SK-N-DZ (cell line): Measurements from ENCODE around the gene JPH3.
A peak's percentile ranks its signal among the peaks of the same experiment; 100 is the strongest.

Source experiments
- DNase-seq: peaks from one replicate; pipeline ENCODE4 v3.0.0-alpha.2; 2015; ENCODE audit warnings: low spot score

The JPH3 gene

DNA sequence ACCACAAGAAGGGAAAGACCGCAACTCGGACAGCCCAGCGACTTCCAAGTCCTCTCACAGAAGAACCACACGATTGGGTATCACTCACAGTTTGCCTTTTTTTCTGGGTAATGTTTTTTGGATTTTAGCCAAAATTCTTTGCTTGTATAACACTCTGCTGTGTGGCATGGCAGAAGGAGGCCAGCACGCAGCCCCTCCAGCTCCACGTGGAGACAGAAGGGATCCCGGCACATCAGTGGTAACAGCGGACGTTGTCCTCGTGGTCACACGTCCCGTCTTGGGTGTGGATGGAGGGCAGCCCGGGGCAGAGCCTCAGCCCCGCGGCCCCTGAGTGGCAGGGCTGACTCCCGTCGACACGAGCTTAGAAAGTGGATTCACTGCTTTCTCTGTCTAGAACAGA lies 94.4 kb downstream of the JPH3 start:
- DNase-seq, result no peak

DNA sequence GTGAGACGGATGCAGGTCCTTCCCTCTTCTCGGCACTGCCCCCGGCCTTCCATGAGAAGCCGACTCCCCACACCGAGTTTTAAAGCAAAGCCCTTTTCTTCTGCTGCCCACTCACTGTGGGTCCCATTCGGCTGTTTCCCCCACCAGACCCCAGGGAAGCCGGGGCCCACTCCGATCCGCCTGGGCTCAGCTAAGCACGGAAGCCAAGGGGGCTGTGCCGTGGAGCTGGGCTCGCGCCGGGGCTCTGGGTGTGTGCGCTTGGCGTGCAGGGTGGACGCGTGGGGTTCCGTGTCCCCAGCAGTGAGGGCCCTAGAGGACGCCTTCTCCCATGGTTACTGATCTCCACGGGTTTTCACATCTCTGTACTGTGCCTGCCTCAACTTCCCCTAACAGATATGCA lies 94.9 kb downstream of the JPH3 start:
- DNase-seq, result no peak

DNA sequence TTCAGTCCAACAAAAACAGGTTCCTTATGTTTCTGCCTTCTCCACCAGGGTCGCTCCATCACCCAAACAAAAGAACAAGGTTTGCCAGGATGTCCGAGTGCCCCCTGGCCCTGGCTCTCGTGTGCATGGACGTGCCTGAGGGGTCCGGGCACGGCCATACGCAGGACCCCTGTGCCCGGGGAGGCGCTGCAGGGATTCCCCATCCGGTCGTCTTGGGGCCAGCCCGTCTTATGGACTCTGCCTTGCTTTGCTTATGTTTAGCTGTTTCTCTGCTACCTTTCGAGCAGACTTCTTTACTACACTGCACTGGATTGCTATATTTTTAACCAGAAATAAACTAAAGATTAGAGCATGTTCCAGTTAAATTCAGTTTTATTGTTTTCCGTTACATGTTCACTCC lies 95.5 kb downstream of the JPH3 start:
- no peak for DNase-seq

DNA sequence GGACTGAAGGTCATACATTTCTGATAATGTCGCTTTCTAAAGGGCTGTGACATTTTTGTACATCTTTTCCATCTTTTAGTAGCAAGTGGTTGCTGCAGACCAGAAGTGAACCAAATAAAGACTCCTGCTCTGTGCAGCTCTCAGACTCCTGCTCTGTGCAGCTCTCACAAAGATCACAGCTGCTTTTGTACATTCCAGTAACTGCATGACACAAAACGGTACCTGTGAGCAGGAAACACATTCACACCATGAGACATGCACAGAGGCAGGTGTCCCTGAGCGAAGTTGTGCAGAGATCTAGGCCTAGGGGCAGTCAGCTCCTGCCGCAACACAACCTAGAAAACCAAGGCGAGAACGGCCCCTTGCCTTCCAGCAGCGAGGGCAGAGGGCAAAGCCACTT lies 95.9 kb downstream of the JPH3 start:
- DNase-seq, result no peak

DNA sequence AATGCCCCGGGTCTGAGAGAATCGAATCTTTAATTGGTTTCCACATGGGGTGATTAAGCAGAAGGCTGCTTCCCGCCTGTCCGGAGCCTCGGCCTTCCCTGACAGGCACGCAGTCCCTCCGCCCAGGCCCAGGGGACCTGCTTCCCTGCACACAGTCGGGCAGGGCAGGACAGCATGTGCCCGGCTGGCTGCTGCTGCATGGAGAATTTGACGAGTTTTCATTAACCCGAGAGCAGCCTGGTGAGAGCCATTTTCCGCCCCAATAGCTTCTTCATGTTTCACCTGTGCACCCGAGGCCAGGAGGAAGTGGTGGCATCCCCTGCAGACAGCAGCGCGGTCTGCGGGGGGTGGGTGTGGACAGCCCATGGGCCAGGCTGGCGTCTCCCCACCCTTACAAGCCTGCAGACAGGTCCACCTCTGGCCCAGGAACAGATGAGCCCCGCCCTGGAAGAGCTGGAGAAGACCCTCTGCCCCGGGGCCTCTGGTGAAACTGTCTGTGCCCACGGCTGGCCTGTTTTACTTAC lies 96.4 kb downstream of the JPH3 start:
- no peak for DNase-seq

DNA sequence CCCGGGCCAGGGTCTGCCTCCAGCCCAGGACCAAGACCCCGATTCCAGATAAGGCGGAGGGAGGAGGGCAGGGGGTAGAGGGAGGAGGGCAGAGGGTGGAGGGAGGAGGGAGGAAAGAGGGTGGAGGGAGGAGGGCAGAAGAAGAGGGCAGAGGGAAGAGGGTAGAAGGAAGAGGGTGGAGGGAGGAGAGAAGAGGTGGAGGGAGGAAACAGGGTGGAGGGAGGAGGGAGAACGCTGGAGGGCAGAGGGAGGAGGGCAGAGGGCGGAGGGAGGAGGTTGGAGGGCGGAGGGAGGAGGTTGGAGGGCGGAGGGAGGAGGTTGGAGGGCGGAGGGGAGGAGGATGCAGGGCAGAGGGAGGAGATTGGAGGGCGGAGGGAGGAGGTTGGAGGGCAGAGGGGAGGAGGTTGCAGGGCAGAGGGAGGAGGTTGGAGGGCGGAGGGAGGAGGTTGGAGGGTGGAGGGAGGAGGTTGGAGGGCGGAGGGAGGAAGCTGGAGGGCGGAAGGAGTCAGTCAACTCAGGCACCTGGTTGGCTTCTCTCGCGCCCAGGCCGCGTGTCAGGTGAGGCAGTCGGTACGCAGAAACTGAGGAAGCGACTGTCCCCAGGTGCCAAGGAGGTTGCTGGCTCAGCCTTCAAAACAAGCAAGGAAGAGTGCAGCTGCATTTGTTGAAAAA lies 98.2 kb downstream of the JPH3 start:
- no peak for DNase-seq

DNA sequence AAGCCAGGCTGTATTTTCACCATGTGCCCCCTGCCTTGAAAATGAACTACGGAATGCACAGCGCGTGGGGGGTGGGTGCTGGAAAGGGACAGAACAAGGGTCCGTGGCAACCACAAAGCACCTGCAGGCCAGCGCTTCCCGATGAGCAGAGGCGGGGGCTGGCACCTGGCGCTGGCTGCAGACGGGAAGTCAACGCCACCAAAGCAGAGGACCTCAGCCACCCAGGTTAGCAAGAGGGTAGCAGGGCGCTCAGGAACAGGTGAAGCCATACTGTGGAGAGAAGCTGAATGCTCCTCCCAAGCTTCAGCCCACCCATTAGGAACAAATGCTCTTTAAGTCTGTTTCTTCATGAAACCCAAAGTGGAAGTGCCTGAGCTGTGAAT lies 98.8 kb downstream of the JPH3 start:
- DNase-seq, result no peak

DNA sequence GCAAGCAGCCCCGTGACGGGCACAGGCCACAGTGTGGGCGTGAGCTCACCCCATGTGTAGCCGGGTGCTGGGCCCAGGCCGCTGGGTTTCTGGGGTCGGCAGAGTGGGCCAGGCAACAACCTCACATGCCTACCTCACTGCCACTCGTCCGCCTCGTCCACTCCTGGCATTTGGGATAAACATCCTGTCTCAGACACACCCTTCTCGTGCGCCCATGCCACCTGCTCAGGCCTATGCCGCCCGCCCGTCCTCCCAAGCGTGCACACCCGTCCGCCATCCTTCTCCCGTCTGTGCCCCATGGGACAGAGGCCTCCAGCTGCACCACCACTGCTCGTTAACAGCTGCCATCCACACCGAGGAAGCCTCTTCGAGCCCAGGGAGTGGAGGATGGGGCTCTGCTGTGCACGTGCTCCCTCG lies 99.2 kb downstream of the JPH3 start:
- DNase-seq, result no peak

DNA sequence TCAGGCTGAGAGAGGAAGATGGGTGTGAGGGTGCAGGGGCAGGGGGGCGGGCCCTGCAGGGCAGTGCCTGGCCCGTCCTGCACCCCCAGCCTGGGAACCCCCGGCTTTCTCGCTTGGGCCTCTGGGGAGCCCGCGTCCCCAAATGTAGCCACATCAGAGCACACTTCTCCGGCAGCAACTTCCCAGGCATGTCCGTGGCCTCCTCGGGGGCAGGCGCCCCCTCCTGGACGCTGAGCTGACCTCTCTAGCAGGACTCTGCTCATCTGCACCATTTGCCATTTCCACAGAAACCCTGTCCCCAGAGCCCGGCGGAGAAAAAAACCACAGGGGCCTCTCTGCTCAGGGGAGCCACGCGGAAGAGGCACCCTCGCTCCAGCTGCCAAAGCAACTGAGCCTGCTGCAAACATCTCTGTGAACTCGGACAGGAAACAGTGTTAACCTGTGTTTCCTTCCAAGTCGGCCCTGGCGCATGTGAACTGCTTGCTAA lies 100.1 kb downstream of the JPH3 start:
- no peak for DNase-seq

DNA sequence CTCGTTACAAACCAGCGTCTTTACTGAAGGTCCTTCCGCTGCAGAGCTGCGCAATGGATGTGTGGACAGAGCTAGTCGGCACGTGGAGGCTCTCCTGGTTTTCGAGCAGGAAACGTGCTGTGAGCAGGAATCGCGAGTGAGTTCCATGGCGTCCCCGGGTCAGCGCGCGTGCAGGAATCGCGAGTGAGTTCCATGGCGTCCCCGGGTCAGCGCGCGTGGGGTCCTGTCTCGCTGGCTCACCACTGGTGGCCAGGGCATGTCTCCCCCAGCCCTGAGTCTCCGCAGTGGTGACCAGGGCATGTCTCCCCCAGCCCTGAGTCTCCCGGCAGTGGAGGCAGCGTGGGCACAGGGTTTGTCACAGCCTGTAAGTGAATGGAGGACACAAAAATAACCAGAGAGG lies 100.8 kb downstream of the JPH3 start:
- DNase-seq, result no peak

DNA sequence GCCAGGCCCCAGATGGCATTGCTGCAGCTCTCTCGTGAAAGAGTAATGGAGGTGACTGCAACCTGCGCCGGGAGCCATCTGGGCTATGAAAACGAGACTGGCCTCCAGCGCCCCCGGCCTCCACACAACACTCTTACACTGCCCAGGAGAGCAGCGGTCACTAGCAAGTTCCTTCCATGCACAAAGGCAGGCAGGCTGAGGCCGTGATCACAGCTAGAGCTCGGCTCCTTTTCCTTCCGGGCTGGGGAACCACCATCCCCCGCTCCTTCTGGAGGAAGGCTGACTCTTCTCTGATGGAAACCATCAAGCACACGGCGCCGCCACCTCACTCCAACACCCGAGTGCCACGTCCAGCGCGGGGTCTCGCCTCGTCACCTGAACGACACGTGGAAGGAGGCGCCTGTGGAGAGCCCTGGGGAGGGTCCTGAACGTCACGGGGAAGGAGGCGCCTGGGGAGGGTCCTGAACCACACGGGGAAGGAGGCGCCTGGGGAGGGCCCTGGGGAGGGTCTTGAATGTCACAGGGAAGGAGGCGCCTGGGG lies 101.6 kb downstream of the JPH3 start:
- DNase-seq, result no peak

DNA sequence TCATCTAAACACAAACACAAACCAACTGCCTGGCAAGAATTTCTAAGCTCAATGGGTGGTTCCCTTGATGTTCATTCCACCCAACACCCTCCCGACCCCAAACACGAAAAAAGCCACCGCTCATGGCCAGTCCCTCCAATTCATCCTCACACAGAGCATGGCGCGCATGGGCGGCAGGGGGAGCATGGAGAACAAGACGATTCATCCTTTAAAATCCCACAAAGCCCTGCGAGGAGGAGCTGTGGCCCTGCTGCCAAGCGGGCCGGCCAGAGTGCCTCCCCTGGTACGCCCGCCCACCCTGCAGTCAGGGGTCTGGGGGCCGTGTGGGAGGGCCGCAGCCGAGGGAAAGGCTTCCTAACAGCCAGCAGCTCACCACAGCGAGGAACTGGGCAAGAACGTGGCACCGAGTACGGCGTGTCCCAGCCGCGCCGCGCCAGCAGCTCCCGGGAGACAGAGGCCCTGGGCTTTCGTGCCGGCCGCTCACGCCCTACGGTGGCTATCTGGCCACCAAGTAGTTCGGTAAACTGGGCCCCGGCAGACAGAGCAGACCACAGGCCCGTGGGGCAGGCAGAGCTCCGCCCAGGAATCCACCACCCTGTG lies 102.5 kb downstream of the JPH3 start:
- no peak for DNase-seq

DNA sequence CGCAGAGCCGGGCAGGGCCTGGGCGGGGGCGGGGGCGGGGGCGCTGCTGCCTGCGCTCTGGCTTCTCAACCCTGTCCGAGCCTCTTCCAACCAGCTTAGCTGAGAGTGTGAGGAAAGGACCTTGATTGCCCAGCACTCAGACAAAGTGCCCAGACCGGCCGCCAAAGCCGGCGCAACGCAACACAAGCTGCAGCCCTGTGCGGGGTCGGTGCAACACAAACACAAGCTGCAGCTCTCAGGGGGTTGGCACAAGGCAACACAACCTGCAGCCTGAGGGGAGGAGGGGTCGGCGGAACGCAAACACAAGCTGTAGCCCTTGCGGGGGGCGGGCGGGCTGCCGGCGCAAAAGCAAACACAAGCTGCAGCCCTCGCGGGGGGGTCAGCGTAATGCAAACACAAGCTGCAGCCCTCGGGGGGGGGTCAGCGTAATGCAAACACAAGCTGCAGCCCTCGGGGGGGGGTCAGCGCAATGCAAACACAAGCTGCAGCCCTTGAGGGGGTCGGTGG lies 103.5 kb downstream of the JPH3 start:
- DNase-seq, result no peak

DNA sequence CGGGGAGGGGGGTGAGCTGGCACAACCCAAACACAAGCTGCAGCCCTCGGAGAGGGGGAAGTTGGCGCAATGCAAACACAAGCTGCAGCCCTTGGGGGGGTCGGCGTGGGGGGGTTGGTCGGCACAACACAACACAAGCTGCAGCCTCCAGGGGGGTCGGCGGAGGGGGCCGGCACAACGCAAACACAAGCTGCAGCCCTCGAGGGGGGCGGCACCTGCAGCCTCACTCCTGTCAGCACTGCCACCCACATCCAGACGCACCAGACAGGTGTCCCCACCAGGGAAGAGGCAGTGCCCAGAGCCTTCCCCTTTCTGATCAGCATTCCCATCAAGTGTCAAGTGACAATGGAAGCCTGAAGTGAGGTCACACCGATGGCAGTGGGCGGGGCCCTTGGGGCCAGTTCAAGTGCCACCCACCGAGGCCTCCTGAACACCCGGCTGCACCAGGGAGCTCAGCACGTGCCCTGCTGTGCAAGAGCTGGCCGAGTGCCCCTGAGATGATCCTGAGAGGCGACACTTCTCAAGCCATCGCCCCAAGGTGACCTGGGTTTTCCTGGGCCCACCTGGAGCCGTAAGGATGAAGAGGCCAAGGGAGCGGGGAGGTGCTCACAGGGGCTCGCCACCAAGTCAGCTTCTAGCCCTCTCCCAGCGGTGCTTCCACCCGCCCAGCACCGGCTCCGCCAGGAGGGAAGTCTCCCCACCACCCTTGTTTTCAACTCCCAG lies 104.1 kb downstream of the JPH3 start:
- DNase-seq, result no peak

DNA sequence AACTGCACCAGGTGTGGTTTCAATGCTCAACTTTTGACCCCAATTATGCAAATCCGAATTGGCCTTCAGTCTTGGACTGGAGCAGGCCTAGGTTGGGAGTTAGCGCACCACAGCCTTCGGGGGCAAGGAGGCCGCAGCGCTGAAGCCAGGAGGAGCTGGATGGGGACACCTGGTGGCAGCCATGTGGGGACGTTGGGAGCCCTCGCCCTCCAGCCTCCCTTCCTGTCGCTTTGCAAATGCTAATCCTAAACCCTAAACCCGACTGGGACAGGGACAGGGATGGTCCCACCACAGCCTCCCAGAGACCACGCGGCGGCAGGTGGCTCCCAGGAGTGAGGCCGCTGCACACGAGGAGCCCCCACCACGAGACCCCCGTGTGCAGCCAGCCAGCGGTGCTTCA lies 104.8 kb downstream of the JPH3 start:
- DNase-seq, result no peak

DNA sequence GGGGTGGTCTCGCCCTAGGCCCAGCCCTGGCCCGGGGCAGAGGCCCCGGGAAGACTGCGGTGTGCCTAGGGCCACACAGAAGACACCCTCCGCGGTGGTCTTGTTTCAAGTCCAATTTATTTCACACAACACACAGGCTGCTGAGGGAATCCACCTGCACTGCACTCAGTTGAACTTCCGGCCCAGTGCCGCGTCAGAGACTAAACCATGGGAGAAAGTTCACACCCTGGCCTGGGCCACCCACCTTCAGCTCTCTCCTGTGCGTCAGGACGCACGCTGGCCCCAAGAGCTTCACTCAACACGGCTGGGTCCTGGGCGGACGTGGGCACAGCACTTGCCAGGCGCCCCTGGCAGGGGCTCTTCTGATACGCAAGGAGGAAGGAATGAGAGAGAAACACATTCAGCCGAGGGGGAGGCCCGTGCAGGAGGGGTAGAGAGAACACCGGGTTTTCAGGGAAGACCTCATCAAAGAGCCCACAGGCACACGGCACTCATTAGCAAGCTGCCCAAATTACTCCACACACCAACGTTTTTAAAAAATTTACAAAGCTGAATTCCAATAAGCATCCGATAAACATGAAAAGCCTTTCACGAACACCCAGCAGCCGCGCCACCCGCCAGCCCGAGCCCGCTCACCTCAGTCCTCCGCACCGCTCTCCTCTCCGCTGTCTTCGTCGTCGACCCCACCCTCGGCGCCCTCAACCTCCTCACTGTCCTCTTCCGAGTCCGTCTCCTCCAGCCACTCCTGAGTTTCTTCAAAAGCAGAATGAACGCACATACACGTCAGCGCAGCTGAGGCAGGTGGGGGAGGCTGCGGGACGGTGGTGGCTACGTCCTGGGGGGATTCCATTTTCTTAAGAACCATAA lies 105.6 kb downstream of the JPH3 start:
- DNase-seq, result no peak

DNA sequence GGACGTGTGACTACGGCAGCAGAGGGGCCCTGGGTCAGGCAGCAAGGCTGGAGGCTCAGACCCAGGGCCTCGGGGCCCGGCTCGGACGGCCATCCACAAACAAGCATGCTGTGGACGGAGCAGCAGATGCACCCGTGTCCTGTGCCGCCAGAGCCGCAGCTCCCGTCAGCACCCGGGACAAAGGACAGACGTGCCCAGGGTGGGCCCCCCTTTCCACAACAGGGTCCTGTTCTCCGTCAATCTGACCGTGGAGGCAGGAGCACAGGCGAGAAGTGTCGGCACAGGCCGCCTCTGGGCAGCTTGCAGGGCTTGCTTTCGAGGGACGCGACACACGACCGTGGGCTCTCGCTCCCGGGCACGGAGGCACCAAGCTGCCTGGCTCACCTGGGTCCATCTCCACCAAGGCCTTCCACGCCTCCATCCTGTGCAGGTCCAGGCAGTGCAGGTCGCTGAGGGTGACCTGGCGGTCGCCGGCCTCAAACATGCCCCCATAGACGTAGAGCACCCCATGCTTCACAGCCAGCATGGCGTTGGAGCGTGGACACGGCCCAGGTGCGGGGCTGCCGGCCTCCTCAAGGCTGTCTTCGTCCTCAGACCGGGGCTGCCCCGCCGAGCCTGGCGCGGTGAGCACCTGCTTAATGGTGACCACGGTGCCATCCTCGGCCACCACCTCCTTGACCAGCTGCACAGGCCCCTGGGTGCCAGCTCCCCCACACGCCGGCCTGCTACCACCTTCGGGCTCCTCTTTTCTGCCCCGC lies 106.8 kb downstream of the JPH3 start:
- peak; percentile 40 for DNase-seq

DNA sequence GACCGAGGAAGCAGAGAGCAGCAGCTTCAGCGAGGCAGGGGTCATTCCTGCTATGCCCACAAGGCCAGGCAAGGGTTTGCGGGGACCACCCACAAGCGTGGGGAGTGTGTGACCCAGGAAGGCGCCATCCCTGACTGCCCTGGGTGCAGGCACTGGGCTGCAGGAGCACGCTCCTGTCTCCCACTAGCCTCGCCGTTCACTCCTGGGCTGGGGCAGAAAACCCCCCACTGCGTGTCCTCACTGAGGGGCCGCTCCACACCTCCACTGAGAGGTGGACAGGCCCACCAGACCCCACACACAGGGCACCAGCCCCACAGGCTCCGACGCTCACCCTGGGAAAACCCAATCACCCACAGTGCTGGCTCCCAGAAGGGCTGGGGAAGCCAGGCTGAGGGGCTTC lies 107.4 kb downstream of the JPH3 start:
- no peak for DNase-seq

DNA sequence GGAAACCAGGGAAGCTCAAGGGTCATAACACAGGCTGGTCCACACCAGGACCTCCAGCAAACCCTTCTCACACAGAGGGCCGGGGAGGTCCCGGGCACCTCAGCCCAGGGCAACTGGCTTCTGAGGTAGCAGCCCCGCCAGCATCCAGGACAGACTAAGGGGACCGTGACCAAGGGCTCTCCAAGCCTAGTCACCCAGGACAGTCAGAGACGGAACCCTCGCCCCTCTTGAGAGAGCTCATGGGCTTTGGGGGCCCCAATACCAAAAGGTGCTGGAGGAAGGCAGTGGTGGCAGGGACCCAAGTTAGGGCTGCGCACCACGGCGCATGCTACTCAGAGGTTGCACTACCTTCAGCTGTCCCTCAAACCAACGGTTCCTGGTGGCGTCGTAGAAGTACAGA lies 108.6 kb downstream of the JPH3 start:
- DNase-seq, result no peak

DNA sequence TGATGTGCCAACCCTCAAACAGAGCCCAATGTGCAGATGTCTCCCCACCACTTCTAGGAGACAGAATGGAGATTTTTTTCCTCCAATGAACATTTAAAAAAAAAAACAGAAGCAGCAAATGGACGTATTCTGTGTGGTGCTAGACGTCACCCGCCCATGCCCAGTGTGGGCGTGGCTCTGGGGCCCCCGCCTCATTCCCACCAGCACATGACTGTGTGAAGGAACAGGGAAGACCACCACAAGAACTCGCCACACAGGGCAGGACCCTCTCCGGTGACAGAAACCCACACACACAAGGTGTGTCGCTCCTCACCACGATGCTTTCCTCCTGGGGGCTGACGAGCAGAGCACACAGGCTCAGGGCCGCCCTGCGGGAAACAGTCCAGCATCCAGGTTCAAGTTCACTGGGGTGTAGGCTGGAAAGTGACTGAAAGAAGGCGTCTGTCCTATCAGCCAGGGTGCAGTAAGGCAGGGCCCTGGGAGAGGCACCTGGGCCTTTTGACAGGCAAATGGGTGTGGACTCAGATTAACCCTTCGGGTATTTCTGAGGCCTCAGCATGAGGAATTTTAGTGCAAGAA lies 110.0 kb downstream of the JPH3 start:
- DNase-seq, result no peak
